ENCODE data around the gene DTNBP1.

GRCh38 chr6:15475261-15475660 lies 187.6 kb downstream of the DTNBP1 start:
- no peak for TF ChIP-seq POLR2A (IDR thresholded peaks at IDR 0.05)
- TF ChIP-seq, protein P1, sequence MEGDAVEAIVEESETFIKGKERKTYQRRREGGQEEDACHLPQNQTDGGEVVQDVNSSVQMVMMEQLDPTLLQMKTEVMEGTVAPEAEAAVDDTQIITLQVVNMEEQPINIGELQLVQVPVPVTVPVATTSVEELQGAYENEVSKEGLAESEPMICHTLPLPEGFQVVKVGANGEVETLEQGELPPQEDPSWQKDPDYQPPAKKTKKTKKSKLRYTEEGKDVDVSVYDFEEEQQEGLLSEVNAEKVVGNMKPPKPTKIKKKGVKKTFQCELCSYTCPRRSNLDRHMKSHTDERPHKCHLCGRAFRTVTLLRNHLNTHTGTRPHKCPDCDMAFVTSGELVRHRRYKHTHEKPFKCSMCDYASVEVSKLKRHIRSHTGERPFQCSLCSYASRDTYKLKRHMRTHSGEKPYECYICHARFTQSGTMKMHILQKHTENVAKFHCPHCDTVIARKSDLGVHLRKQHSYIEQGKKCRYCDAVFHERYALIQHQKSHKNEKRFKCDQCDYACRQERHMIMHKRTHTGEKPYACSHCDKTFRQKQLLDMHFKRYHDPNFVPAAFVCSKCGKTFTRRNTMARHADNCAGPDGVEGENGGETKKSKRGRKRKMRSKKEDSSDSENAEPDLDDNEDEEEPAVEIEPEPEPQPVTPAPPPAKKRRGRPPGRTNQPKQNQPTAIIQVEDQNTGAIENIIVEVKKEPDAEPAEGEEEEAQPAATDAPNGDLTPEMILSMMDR (IDR thresholded peaks at IDR 0.05) = no peak
- TF ChIP-seq EP300 (IDR thresholded peaks at IDR 0.05) = no peak
- TF ChIP-seq POLR2AphosphoS5 (IDR thresholded peaks at IDR 0.05) = no peak
